Measurements from ENCODE around the gene FXYD5. TPM values are rescaled to one million over a fixed set of nuclear protein-coding genes. Genes with fewer than 3 reads are reported as not detected.

The FXYD5 gene
- total RNA-seq, 1 donor from 2014 or later: 144 TPM

- Histone ChIP-seq H3K27me3 (no peaks in the 10 kb centered on the region), H3K4me3 (no peak overlapping the region), H3K36me3 (no peaks in the 10 kb centered on the region), H3K27ac (peak overlapping the region; percentile 62), H3K4me1 (peaks cover 37% of the 10 kb centered on the region), H3K9me3 (no peaks in the 10 kb centered on the region)
- TF ChIP-seq CTCF (IDR thresholded peaks at IDR 0.05) (no peak), POLR2A (IDR thresholded peaks at IDR 0.05) (no peak), POLR2AphosphoS5 (IDR thresholded peaks at IDR 0.05; ENCODE audit: insufficient read depth in 1 of 2, low read depth in 1 of 2) (peak; percentile 22 to 78)
- DNase-seq (ENCODE audit: extremely low spot score in 2 of 2): no peak
- intact Hi-C loops (cut with DNase I): no loop called here
Measured at GRCh38 chr19:35211545-35212230, 57.2 kb downstream of the FXYD5 start.

- no peak for TF ChIP-seq POLR2AphosphoS5 (IDR thresholded peaks at IDR 0.05; ENCODE audit: insufficient read depth in 1 of 2, low read depth in 1 of 2)
- TF ChIP-seq CTCF (IDR thresholded peaks at IDR 0.05): no peak
- no peak for TF ChIP-seq POLR2A (IDR thresholded peaks at IDR 0.05)
- intact Hi-C loops (cut with DNase I): no loop called here
- Histone ChIP-seq H3K4me3 (no peak overlapping the region), H3K27ac (peak overlapping the region; percentile 62), H3K4me1 (peaks cover 32% of the 10 kb centered on the region), H3K27me3 (no peaks in the 10 kb centered on the region), H3K36me3 (no peaks in the 10 kb centered on the region), H3K9me3 (no peaks in the 10 kb centered on the region)
- no peak for DNase-seq (ENCODE audit: extremely low spot score in 2 of 2)
Measured at GRCh38 chr19:35212241-35212640, 57.7 kb downstream of the FXYD5 start.

- no peak for DNase-seq (ENCODE audit: extremely low spot score in 2 of 2)
- Histone ChIP-seq H3K9me3 (no peaks in the 10 kb centered on the region), H3K27ac (peak overlapping the region; percentile 64), H3K27me3 (no peaks in the 10 kb centered on the region), H3K4me3 (no peak overlapping the region), H3K36me3 (no peaks in the 10 kb centered on the region), H3K4me1 (peaks cover 27% of the 10 kb centered on the region)
- intact Hi-C loops (cut with DNase I): no loop called here
- no peak for TF ChIP-seq POLR2A (IDR thresholded peaks at IDR 0.05)
- peak; percentile 54 to 91 for TF ChIP-seq POLR2AphosphoS5 (IDR thresholded peaks at IDR 0.05; ENCODE audit: insufficient read depth in 1 of 2, low read depth in 1 of 2)
Measured at GRCh38 chr19:35213663-35214632, 59.4 kb downstream of the FXYD5 start.

GRCh38 chr19:35214766-35215422 lies 60.4 kb downstream of the FXYD5 start:
- TF ChIP-seq POLR2AphosphoS5 (IDR thresholded peaks at IDR 0.05; ENCODE audit: insufficient read depth in 1 of 2, low read depth in 1 of 2) (no peak), CTCF (IDR thresholded peaks at IDR 0.05) (no peak), POLR2A (IDR thresholded peaks at IDR 0.05) (no peak)
- Histone ChIP-seq H3K4me1 (peaks cover 27% of the 10 kb centered on the region), H3K27me3 (no peaks in the 10 kb centered on the region), H3K4me3 (no peak overlapping the region), H3K27ac (peak overlapping the region; percentile 64), H3K9me3 (no peaks in the 10 kb centered on the region), H3K36me3 (no peaks in the 10 kb centered on the region)
- intact Hi-C loops (cut with DNase I): no loop called here
- DNase-seq (ENCODE audit: extremely low spot score in 2 of 2): no peak
